ENCODE measurements around the gene TPM4.

TPM4 gene

DNA sequence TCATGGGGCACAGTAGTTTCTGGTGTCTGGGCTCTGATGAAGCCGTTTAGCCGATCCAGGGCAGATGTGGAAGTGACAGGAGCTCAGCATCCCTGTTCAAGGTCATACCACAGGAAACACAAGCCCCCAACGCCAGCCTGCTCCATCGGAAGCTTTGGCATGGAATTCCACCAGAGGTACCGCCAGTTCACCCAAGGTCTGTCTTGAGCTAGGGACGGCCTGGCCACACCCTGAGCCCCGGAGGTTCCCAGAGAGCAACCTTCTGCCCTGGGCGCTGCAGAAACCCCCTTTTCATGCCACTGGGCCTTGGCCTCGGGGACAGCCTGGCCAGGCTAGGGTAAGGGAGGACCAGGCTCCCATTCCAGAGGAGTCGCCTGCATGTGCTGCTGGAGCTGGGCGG lies 39.4 kb upstream of the TPM4 start:
- no peak for FAIRE-seq

DNA sequence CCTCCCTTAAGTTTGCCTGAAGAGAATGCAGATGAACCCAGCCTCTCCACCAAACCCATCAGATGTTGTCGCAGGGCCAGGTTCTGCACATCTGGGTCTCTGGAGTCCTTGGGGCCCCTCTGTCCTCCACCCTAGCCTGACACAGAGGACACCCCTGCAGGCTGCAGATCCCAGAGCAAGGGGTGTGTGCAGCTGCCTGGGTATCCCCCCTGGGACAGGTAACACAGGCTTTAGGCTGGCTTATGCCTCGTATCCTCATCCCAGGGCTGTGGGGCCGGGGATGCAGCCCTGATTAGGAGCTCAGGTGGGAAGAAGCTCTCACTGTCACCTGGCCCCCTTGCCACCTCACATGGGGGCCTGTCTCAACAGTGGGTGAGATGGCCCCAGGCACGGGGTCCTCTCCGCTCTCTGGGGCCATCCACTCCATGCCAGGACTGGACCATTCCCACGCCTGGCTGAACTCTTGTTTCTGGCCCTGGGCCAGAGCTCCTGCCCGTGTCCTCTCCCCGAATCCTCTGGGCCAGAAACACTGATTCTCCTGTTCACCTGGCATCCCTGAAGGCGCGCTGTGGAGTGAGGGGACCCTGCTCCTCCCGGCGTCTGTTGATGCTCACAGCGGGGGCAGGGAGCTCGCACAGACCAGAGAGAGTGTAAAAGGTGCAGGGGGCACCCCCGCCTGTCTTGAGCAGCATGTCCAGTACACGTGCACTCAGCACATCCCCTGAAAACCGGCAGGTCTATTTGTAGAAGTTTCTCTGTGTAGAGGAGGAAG lies 38.7 kb upstream of the TPM4 start:
- FAIRE-seq = no peak
- DNase-seq (ENCODE audit: insufficient read length, low spot score) = no peak
- no peak for TF ChIP-seq POLR2A (IDR thresholded peaks at IDR 0.05; ENCODE audit: low read depth, low read length)

More for the DNA sequence above, 39.4 kb upstream of the TPM4 start:
- TF ChIP-seq POLR2A (IDR thresholded peaks at IDR 0.05; ENCODE audit: low read depth, low read length) = no peak
- DNase-seq (ENCODE audit: insufficient read length, low spot score) = no peak

DNA sequence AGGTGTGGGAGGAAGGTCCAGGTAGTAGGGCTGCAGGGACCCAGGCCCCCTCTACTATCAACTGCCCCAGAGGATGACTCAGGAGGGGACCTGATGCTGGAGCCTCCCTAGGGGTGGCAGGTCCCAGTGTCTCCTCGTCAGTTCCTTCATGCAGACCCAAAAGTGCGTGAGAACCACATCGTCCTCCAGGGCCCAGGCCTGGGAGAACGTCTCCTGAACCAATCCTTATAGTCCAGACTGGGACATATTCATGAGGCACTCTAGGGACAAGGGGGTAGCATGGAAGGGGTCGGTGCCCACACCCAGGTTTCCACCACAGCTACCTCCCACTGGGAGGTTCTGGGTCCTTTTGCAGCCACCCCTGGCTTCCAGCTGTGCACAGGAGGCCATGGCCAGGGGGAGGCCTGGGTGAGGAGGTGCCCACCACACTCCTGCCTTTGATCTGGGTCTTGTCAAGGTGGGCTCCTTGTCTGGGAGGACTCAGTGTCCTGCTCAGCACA lies 38.0 kb upstream of the TPM4 start:
- DNase-seq (ENCODE audit: insufficient read length, low spot score) (no peak), FAIRE-seq (no peak)
- TF ChIP-seq POLR2A (IDR thresholded peaks at IDR 0.05; ENCODE audit: low read depth, low read length) = no peak

DNA sequence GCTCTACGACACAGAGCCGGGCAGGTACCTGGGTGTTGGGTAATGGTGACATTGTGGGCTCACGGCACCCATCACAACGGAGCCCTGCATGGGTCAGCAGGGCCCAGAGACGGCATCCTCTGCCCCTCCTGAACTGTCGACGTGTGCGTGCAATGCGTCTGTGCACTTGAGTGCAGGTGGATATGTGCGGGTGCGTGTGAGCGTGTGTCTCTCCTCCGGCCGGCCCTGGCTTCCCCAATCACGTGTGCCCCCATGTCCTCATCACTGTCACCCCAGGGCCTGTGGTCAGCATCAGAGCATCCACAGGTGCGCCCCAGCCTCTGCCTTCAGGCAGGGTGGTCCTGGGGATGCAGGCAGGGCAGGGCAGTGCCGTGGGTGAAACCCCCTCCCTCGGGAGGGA lies 37.2 kb upstream of the TPM4 start:
- no peak for TF ChIP-seq POLR2A (IDR thresholded peaks at IDR 0.05; ENCODE audit: low read depth, low read length)
- DNase-seq (ENCODE audit: insufficient read length, low spot score) (no peak), FAIRE-seq (no peak)

DNA sequence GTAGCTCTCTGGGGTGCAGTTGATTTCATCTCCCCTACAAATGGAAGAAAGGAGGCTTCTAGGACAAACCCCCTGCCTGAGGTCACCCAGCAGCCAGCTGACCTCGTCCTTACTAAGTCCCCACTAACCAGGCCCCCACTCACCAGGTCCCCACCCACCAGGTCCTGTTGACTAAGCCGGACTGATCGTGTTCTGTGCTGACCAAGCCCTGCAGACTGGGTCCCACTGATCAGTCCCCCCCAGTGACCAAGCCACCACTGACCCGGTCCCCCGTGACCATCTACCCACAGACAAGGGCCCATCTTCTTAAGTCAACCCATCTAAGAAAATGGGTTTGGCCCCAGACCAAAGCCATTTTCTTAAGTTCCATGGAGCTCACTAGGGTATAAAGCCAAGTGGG lies 36.8 kb upstream of the TPM4 start:
- FAIRE-seq = no peak
- no peak for TF ChIP-seq POLR2A (IDR thresholded peaks at IDR 0.05; ENCODE audit: low read depth, low read length)

DNA sequence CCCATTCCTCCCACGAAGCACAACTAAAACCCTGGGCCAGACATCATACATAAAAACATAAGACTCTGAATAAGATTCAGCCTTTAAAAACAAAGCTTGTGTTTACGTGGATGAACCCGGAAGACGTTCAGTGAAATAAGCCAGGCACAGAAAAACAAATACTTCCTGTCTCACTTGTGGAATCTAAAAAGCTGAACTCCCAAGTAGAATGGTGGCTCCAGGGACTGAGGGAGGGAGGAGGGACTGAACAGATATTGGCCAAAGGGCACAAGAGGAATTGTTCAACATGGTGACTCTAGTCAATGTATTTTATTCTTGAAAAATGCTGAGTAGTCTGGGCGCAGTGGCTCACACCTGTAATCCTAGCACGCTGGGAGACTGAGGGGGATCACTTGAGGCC lies 35.7 kb upstream of the TPM4 start:
- FAIRE-seq (no peak), DNase-seq (ENCODE audit: insufficient read length, low spot score) (no peak)
- no peak for TF ChIP-seq POLR2A (IDR thresholded peaks at IDR 0.05; ENCODE audit: low read depth, low read length)

More for the DNA sequence above, 36.8 kb upstream of the TPM4 start:
- DNase-seq (ENCODE audit: insufficient read length, low spot score) = no peak

DNA sequence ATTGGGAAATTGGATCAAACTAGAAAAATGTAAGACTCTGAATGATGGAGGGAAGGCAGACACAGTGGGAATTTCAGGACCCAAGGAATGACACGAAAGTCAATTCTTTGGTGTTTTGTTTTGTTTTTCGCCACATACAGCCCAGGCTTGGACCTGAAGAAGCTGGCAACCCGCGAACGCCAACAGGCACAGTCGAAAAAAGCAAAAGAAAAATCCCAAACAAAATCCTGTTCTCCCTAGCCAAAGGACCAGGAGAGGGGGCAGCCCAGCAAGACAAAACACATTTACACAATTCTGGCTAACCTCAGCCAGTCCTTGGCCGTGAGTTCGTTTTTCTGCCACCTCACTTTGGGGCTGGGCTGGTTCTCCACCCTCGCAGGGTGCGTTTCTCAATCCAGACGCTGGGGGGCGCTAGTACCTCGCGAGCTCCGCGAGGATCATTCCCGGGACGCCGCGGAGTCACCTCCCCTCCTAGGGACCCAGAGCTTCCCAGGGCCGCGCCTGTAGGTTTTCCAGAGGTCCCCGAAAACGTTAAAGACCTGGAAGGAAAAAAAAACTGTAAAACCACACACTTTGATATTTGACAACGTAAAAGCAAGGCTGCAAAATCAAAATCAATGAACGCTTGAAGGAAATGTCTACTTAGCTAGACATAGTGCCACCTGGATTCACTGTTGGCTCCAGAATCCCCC lies 34.9 kb upstream of the TPM4 start:
- peak; percentile 86 for DNase-seq (ENCODE audit: insufficient read length, low spot score)
- FAIRE-seq = peak; percentile 6
- no peak for TF ChIP-seq POLR2A (IDR thresholded peaks at IDR 0.05; ENCODE audit: low read depth, low read length)

DNA sequence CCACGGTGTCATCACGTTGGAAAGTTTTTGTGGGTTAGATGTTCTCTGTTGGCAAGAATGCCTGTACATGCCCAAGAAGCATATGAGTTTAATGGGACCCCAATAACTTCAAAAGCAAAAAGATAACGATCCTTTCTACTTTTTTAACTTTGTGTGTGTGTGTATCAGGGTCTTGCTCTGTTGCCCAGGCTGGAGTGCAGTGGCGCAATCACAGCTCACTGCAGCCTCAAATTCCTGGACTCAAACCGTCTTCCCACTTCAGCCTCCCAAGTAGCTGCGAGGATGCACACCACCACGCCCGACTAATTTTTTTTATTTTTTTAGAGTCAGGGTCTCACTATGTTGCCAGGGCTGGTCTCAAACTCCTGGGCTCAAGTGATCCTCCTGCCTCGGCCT lies 34.3 kb upstream of the TPM4 start:
- no peak for FAIRE-seq
- DNase-seq (ENCODE audit: insufficient read length, low spot score) = no peak
- no peak for TF ChIP-seq POLR2A (IDR thresholded peaks at IDR 0.05; ENCODE audit: low read depth, low read length)

DNA sequence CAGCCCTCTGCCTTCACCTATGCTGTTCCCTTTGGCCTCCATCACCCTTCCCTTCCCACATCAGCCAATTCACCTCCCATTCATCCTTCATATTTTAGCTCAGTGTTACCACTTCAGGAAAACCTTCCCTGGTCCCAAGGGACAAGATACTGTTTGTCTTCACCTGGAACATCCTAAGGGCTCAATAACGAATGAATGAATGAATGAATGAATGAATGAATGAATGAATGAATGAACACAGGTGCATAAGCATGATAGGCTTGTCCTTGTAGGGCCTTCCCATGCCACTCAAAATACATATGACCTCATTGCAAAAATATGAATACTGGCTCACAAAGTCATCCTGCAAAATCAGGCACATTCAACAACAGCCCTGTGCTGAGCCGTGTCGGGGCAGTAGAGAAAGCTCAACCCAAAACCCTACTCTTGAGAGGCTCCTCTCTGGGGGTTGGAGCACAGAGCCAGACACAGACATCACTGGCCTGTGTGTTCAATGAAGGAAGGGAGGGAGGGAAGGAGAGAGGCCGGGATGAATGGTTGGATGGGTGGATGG lies 33.7 kb upstream of the TPM4 start:
- DNase-seq (ENCODE audit: insufficient read length, low spot score) (no peak), FAIRE-seq (no peak)
- TF ChIP-seq POLR2A (IDR thresholded peaks at IDR 0.05; ENCODE audit: low read depth, low read length) = no peak

DNA sequence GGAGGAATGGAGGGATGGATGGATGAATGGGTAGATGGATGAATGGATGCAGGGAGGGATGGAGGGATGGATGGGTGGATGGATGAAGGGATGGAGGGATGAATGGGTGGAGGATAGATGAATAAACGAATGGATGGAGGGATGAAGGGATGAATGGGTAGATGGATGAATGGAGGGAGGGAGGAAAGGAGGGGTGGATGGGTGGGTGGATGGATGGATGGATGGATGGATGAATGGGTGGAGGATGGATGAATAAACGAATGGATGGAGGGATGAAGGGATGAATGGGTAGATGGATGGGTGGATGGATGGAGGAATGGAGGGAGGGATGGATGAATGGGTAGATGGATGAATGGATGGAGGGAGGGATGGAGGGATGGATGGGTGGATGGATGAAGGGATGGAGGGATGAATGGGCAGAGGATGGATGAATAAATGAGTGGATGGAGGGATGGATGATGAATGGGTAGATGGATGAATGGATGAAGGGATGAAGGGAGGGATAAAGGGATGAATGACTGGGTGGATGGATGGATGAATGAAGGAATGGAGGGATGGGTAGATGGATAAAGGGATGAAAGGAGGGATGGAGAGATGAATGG lies 33.0 kb upstream of the TPM4 start:
- no peak for DNase-seq (ENCODE audit: insufficient read length, low spot score)
- no peak for TF ChIP-seq POLR2A (IDR thresholded peaks at IDR 0.05; ENCODE audit: low read depth, low read length)
- no peak for FAIRE-seq

DNA sequence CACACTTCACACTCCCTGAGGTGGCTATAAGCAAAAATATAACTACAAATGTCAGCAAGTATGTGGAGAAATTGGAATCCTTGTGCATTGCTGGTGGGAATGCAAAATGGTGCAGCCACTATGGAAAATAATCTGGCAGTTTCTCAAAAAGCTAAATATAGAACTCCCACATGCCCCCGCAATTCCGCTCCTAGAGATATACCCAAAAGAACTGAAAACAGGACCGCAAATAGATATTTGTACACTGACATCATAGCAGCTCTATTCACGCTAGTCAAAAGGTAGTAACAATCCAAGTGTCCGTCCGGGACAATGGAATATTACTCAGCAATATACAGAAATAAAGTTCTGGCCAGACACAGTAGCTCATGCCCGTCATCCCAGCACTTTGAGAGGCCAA lies 31.5 kb upstream of the TPM4 start:
- FAIRE-seq (no peak), DNase-seq (ENCODE audit: insufficient read length, low spot score) (no peak)
- no peak for TF ChIP-seq POLR2A (IDR thresholded peaks at IDR 0.05; ENCODE audit: low read depth, low read length)

DNA sequence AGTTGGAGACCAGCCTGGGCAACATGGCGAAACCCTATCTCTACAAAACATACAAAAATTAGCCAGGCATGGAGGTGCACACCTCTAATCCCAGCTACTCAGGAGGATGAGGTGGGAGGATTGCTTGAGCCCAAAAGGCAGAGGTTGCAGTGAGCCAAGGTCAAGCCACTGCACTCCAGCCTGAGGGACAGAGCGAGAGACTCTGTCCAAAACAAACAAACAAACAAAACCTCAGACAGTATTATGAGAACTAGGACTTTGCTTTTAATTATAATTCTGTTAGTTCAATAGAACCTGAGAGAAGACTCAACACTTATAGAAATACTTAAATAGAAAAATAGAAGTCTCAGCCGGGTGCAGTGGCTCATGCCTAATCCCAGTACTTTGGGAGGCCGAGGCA lies 31.1 kb upstream of the TPM4 start:
- FAIRE-seq = no peak
- TF ChIP-seq POLR2A (IDR thresholded peaks at IDR 0.05; ENCODE audit: low read depth, low read length) = no peak
- DNase-seq (ENCODE audit: insufficient read length, low spot score) = no peak

DNA sequence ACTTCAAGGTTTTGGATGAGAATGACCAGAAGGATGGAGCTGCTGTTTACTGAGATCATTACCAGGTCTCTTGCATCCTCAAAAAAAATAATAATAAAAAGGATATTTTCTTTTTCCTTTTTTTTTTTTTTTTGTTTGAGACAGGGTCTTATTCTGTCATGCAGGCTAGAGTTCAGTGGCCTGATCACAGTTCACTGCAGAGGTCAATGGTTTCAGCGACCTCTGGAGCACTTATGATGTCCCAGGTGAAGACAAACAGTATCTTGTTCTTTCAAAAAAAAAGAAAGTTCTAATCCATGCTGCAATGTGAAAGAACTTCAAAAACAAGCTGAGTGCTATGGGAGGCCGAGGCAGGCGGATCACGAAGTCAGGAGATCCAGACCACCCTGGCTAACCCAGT lies 30.4 kb upstream of the TPM4 start:
- FAIRE-seq = no peak
- no peak for DNase-seq (ENCODE audit: insufficient read length, low spot score)
- TF ChIP-seq POLR2A (IDR thresholded peaks at IDR 0.05; ENCODE audit: low read depth, low read length) = no peak

DNA sequence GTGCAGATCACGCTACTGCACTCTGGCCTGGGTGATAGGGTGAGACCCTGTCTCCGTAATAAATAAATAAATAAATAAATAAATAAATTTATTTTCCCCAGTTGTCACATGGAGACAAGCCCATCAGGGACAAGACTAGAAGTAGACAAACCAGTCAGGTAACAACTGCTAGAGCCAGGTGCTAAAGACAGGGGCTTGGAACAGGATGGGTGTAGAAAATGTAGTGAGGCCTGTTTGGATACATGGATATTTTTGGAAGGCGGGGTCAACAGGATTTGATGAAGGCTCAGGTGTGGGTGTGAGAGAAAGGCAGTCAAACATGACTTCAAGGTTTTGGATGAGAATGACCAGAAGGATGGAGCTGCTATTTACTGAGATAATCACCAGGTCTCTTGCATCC lies 27.7 kb upstream of the TPM4 start:
- FAIRE-seq (no peak), DNase-seq (ENCODE audit: insufficient read length, low spot score) (no peak)
- TF ChIP-seq POLR2A (IDR thresholded peaks at IDR 0.05; ENCODE audit: low read depth, low read length) = no peak

Measured in H54 (cell line).